Caco-2 (cell line): ENCODE data around the gene A4GALT. TPM values are rescaled to one million over a fixed set of nuclear protein-coding genes. Genes with fewer than 3 reads are reported as not detected.

Experiments
- BruUV-seq: library from RNA; stranded (reverse); fragments of 400-500 nt; replicated peaks from 2 replicates; lab custom pipeline; 2021; lab: Mats Ljungman, UMichigan
- CTCF ChIA-PET: fragments of 300-600 bp; sonication (Branson Sonifier 250); formaldehyde crosslinking; loops from one replicate; lab custom pipeline; 2022; ENCODE audit warnings: antibody characterized with exemption; lab: Charles Lee
- POLR2A ChIA-PET: fragments of 300-600 bp; sonication (Branson Sonifier 250); formaldehyde crosslinking; loops from one replicate; lab custom pipeline; 2022; ENCODE audit warnings: antibody characterized with exemption; lab: Charles Lee
- DNase-seq, 2 experiments: peaks; one replicate each; pipeline versions ENCODE4 v3.0.0 to v3.0.0-alpha.2; 2020 to 2022
- H3K27me3 ChIP-seq: replicated peaks from 2 replicates; pipeline ENCODE4 v1.6.0; 2011; ENCODE audit warnings: low read length; ENCODE audit not compliant: control insufficient read depth, insufficient read depth
- H3K36me3 ChIP-seq: 2 replicates; pipeline ENCODE4 v1.5.1; 2011; ENCODE audit warnings: low read length; ENCODE audit not compliant: control insufficient read depth, insufficient read depth
- H3K4me1 ChIP-seq: fragments of 250-450 bp; sonication (Bioruptor Pico); 2 replicates; pipeline ENCODE4 v1.5.1; 2020; ENCODE audit warnings: mild to moderate bottlenecking
- H3K4me3 ChIP-seq: 2 replicates; pipeline ENCODE4 v1.5.1; 2011; ENCODE audit warnings: low read depth, mild to moderate bottlenecking, control low read depth, low read length
- H3K9me3 ChIP-seq: fragments of 250-450 bp; sonication (Bioruptor Pico); 2 replicates; pipeline ENCODE4 v1.5.1; 2020; ENCODE audit warnings: mild to moderate bottlenecking, moderate library complexity
- H3K27ac Mint-ChIP-seq: one replicate; pipeline ENCODE4 v1.8.0; 2022; ENCODE audit warnings: mixed read lengths; ENCODE audit not compliant: unreplicated experiment
- H3K27me3 Mint-ChIP-seq: one replicate; pipeline ENCODE4 v1.8.0; 2022; ENCODE audit warnings: mixed read lengths; ENCODE audit not compliant: insufficient read depth, unreplicated experiment
- H3K36me3 Mint-ChIP-seq: one replicate; pipeline ENCODE4 v1.8.0; 2022; ENCODE audit warnings: mild to moderate bottlenecking, mixed read lengths; ENCODE audit not compliant: insufficient read depth, unreplicated experiment
- H3K4me1 Mint-ChIP-seq: one replicate; pipeline ENCODE4 v1.8.0; 2022; ENCODE audit warnings: low read depth, mixed read lengths; ENCODE audit not compliant: unreplicated experiment
- H3K4me3 Mint-ChIP-seq: one replicate; pipeline ENCODE4 v1.8.0; 2022; ENCODE audit warnings: mild to moderate bottlenecking, moderate library complexity, mixed read lengths; ENCODE audit not compliant: unreplicated experiment
- H3K9me3 Mint-ChIP-seq: one replicate; pipeline ENCODE4 v1.8.0; 2022; ENCODE audit warnings: mixed read lengths; ENCODE audit not compliant: unreplicated experiment
- CTCF ChIP-seq, 2 experiments: fragments of 200-600 bp in 1 of 2; IDR thresholded peaks; 1 replicate in 1 of 2; 2 replicates in 1 of 2; pipeline versions ENCODE4 v1.5.1 to v1.8.0; 2011 to 2022; ENCODE audit warnings: antibody characterized with exemption in 1 of 2, control low read depth in 1 of 2, inconsistent platforms in 1 of 2, low read depth in 1 of 2, low read length in 1 of 2, mild to moderate bottlenecking in 1 of 2, moderate library complexity in 1 of 2; ENCODE audit not compliant: insufficient read depth in 1 of 2, severe bottlenecking in 1 of 2, unreplicated experiment in 1 of 2
- intact Hi-C: fragments of 100-400 bp; cut with micrococcal nuclease; formaldehyde crosslinking; loops from one replicate; pipeline ENCODE4 v1.10.0; 2022; ENCODE audit not compliant: unreplicated experiment
- total RNA-seq: library from RNA; stranded (reverse); gene quantifications from 2 replicates; pipeline ENCODE4 v1.2.3, GENCODE V29; 2022

Gene A4GALT
- total RNA-seq, 1 experiment from 2014 or later = 16.2 TPM

- peak overlapping the region; percentile 53 for H3K27ac Mint-ChIP-seq
- intact Hi-C loops = loop anchor here (10.0 kb wide), 2 partner anchors 61 to 89 kb away; no protein-coding TSS in a partner anchor
Measured at GRCh38 chr22:42685941-42686653, 34.6 kb downstream of the A4GALT start.

GRCh38 chr22:42684462-42685195, 36.0 kb downstream of the A4GALT start:
- Histone ChIP-seq H3K36me3 (no peaks in the 10 kb centered on the region), H3K4me3 (no peak overlapping the region), H3K9me3 (0 out of 2 replicates have a peak, but pooled peaks cover 7% of the 10 kb centered on the region), H3K27me3 (no peaks in the 10 kb centered on the region), H3K4me1 (peaks cover 53% of the 10 kb centered on the region)
- intact Hi-C loops = loop anchor here (10.0 kb wide), 2 partner anchors 60 to 90 kb away; no protein-coding TSS in a partner anchor
- ChIA-PET CTCF (interaction anchor here (0.6 kb wide), 1 partner anchor 34 kb away, joined by 3 read pairs; no protein-coding TSS in a partner anchor), POLR2A (no interaction called here)
- H3K9me3 Mint-ChIP-seq = peaks cover 5% of the 10 kb centered on the region
- no peak for DNase-seq
- BruUV-seq = no TSS peak
- no peaks in the 10 kb centered on the region for H3K27me3 Mint-ChIP-seq
- H3K4me1 Mint-ChIP-seq = peaks cover 33% of the 10 kb centered on the region
- no peak for TF ChIP-seq CTCF (IDR thresholded peaks at IDR 0.05; ENCODE audit: insufficient read depth in 1 of 2, low read depth in 1 of 2, low read length in 1 of 2, severe bottlenecking in 1 of 2, unreplicated experiment in 1 of 2)
- H3K4me3 Mint-ChIP-seq = no peak overlapping the region
- no peak overlapping the region for H3K27ac Mint-ChIP-seq
- H3K36me3 Mint-ChIP-seq = peaks cover 9% of the 10 kb centered on the region

More at GRCh38 chr22:42685941-42686653, 34.6 kb downstream of the A4GALT start:
- H3K36me3 Mint-ChIP-seq = peaks cover 4% of the 10 kb centered on the region
- H3K9me3 Mint-ChIP-seq = no peaks in the 10 kb centered on the region
- no peak overlapping the region for H3K4me3 Mint-ChIP-seq
- DNase-seq = no peak
- H3K9me3 ChIP-seq = no peaks in the 10 kb centered on the region
- H3K36me3 ChIP-seq = no peaks in the 10 kb centered on the region
- ChIA-PET POLR2A (interaction anchor here (0.9 kb wide), 1 partner anchor 11 kb away, joined by 4 read pairs; no protein-coding TSS in a partner anchor), CTCF (no interaction called here)
- H3K4me1 ChIP-seq = peaks cover 58% of the 10 kb centered on the region
- no peak overlapping the region for H3K4me3 ChIP-seq
- no peaks in the 10 kb centered on the region for H3K27me3 Mint-ChIP-seq
- H3K27me3 ChIP-seq = no peaks in the 10 kb centered on the region
- no TSS peak for BruUV-seq
- H3K4me1 Mint-ChIP-seq = peaks cover 33% of the 10 kb centered on the region
- TF ChIP-seq CTCF (IDR thresholded peaks at IDR 0.05; ENCODE audit: insufficient read depth in 1 of 2, low read depth in 1 of 2, low read length in 1 of 2, severe bottlenecking in 1 of 2, unreplicated experiment in 1 of 2) = no peak

- peaks cover 9% of the 10 kb centered on the region for H3K36me3 Mint-ChIP-seq
- BruUV-seq = no TSS peak
- no peak overlapping the region for H3K27ac Mint-ChIP-seq
- Histone ChIP-seq H3K4me1 (peaks cover 44% of the 10 kb centered on the region), H3K36me3 (no peaks in the 10 kb centered on the region), H3K27me3 (no peaks in the 10 kb centered on the region), H3K9me3 (peaks cover 16% of the 10 kb centered on the region), H3K4me3 (no peak overlapping the region)
- no peaks in the 10 kb centered on the region for H3K27me3 Mint-ChIP-seq
- peaks cover 30% of the 10 kb centered on the region for H3K4me1 Mint-ChIP-seq
- intact Hi-C loops = loop anchor here (10.0 kb wide), 2 partner anchors 59 to 91 kb away; no protein-coding TSS in a partner anchor
- DNase-seq = no peak
- ChIA-PET POLR2A (no interaction called here), CTCF (interaction anchor here (0.6 kb wide), 1 partner anchor 35 kb away, joined by 3 read pairs; no protein-coding TSS in a partner anchor)
- peaks cover 14% of the 10 kb centered on the region for H3K9me3 Mint-ChIP-seq
- no peak overlapping the region for H3K4me3 Mint-ChIP-seq
- TF ChIP-seq CTCF (IDR thresholded peaks at IDR 0.05; ENCODE audit: insufficient read depth in 1 of 2, low read depth in 1 of 2, low read length in 1 of 2, severe bottlenecking in 1 of 2, unreplicated experiment in 1 of 2) = no peak
Measured at GRCh38 chr22:42683578-42684283, 36.9 kb downstream of the A4GALT start.
